Fibroblast of mammary gland (primary cell): ENCODE results near the gene DNAH1.

ENCODE experiments used
- DNase-seq: peaks from one replicate; pipeline ENCODE4 v3.0.0-alpha.2; 2010; ENCODE audit warnings: low read depth
- H3K4me3 ChIP-seq: 2 replicates; pipeline ENCODE4 v1.5.1; 2011; ENCODE audit warnings: low read depth, mild to moderate bottlenecking, low read length, moderate library complexity; ENCODE audit not compliant: control insufficient read depth
- TF ChIP-seq, protein P1 (sequence below): conservative IDR thresholded peaks from 2 replicates; pipeline ENCODE4 v1.5.1; 2011; ENCODE audit warnings: low read depth, low read length, inconsistent platforms; ENCODE audit not compliant: control insufficient read depth, insufficient read depth

The DNAH1 gene

DNA sequence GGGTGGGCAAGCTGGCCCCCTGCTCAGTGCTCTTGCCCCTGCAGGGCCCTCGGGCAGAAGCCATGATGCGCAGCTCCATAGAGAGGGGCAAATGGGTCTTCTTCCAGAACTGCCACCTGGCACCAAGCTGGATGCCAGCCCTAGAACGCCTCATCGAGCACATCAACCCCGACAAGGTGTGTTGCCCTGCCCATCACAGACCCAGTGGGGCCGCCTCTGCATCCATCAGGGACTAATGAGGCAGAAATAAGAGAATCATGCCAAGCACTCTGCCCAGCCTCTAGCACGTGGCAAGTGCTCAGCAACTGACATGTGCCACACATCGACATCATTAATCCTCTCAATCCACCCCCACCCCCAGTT, 79.4 kb downstream of the DNAH1 start:
- no peak for DNase-seq
- no peak overlapping the region for H3K4me3 ChIP-seq
- TF ChIP-seq, protein P1, sequence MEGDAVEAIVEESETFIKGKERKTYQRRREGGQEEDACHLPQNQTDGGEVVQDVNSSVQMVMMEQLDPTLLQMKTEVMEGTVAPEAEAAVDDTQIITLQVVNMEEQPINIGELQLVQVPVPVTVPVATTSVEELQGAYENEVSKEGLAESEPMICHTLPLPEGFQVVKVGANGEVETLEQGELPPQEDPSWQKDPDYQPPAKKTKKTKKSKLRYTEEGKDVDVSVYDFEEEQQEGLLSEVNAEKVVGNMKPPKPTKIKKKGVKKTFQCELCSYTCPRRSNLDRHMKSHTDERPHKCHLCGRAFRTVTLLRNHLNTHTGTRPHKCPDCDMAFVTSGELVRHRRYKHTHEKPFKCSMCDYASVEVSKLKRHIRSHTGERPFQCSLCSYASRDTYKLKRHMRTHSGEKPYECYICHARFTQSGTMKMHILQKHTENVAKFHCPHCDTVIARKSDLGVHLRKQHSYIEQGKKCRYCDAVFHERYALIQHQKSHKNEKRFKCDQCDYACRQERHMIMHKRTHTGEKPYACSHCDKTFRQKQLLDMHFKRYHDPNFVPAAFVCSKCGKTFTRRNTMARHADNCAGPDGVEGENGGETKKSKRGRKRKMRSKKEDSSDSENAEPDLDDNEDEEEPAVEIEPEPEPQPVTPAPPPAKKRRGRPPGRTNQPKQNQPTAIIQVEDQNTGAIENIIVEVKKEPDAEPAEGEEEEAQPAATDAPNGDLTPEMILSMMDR, result no peak

DNA sequence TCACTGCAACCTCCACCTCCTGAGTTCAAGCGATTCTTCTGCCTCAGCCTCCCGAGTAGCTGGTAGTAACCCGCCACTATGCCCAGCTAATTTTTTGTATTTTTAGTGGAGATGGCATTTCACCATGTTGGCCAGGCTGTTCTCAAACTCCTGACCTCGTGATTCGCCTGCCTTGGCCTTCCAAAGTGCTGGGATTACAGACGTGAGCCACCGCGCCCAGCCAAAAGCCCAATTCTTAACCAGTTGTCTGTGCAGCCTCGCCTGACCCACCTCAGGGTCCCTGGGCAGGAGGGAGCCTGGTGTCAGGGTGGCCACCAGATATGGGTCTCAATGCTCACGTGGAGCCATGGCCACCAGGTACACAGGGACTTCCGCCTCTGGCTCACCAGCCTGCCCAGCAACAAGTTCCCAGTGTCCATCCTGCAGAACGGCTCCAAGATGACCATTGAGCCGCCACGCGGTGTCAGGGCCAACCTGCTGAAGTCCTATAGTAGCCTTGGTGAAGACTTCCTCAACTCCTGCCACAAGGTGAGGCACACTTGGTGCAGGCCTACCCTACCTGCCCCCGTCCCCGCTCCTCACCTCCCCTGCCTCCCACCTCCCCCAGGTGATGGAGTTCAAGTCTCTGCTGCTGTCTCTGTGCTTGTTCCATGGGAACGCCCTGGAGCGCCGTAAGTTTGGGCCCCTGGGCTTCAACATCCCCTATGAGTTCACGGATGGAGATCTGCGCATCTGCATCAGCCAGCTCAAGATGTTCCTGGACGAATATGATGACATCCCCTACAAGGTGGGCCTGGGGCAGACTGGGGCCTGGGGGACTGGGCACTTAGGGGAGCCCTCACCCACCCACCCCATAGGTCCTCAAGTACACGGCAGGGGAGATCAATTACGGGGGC, 80.1 kb downstream of the DNAH1 start:
- TF ChIP-seq, protein P1, result no peak
- H3K4me3 ChIP-seq, result no peak overlapping the region
- no peak for DNase-seq

DNA sequence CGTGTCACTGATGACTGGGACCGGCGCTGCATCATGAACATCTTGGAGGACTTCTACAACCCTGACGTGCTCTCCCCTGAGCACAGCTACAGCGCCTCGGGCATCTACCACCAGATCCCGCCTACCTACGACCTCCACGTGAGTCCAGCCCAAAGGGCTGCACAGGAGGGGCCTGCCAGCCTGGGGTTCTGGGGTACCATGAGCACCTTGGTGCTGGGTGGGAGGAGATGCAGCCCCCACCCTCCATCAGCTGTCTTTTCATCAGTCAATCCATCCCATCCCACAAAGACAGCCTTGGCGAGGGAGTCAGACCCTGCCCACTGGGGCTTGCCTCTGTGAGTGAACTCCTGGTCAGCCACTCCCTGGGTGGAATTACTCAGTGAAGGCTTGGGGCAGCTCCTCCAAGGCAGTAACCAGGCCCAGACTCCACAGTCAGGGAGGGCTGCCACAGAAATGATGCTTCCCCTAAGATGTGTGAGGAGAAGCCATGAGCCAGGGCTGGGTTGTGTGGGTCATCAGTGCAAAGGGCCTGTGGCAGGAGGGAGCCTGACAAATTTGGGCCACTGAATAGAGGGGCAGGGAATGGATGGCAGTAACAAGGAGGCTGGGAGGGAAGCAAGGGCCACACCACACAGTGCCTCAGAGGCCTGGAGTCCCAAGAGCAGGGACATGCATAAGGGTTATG, 80.9 kb downstream of the DNAH1 start:
- no peak for DNase-seq
- H3K4me3 ChIP-seq, result no peak overlapping the region
- TF ChIP-seq, protein P1, result no peak

DNA sequence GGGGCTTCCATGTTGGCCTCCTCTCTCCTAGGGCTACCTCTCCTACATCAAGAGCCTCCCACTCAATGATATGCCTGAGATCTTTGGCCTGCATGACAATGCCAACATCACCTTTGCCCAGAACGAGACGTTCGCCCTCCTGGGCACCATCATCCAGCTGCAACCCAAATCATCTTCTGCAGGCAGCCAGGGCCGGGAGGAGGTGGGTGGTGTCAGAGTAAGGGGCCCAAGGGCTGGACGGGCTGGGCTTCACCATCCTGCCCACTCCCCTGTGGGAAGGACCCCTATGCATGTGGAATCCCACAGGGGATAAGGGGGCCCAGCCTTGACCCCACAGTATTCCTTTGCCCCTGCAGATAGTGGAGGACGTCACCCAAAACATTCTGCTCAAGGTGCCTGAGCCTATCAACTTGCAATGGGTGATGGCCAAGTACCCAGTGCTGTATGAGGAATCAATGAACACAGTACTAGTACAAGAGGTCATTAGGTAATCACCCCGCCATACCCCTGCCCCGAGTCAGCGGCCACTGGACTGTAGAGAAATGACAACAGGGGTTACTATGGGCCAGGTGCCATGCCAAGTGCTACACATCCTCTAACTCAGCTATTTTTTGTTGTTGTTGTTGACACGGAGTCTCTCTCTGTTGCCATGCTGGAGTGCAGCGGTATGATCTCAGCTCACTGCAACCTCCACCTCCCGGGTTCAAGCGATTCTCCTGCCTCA, 81.7 kb downstream of the DNAH1 start:
- no peak for DNase-seq
- TF ChIP-seq, protein P1, result no peak
- H3K4me3 ChIP-seq, result no peak overlapping the region

DNA sequence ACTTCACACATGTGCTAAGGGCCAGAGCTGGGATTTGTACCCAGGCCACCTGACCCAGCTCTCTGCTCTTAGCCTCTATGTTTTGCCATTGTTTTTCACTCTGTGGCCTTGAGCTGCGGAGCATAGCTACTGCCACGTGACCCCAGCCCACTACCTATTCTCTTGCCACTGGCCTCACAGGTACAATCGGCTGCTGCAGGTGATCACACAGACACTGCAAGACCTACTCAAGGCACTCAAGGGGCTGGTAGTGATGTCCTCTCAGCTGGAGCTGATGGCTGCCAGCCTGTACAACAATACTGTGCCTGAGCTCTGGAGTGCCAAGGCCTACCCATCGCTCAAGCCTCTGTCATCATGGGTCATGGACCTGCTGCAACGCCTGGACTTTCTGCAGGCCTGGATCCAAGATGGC, 82.6 kb downstream of the DNAH1 start:
- no peak overlapping the region for H3K4me3 ChIP-seq
- TF ChIP-seq, protein P1, result no peak
- DNase-seq, result no peak

DNA sequence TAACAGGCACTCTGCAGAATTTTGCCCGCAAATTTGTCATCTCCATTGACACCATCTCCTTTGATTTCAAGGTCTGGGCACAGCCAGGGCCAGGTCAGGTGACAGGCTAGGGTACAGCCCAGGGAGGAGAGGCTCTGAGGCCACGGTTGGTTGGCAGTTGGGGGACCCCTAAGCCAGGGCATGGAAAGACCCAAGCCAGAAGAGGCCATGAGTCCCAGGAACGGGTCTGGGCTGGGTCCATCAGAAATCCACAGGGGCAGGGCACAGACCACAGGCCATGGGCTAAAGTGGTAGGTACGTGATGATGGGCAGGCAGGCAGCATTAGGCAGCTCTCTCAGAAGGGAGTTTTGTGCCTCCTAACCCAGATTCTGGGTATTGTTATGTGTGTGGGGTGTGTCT, 83.0 kb downstream of the DNAH1 start:
- no peak for DNase-seq
- TF ChIP-seq, protein P1, result no peak
- no peak overlapping the region for H3K4me3 ChIP-seq
